Skeletal muscle satellite cell (primary cell): ENCODE data around the gene KRTAP1-4.
"Not testable (repeated sequence)": the region's sequence is repeated elsewhere in the genome, so short reads cannot be mapped to it uniquely, and the experiment has no call there.

Experiments used
- H3K27me3 ChIP-seq: 2 replicates; pipeline ENCODE4 v1.7.0; 2013; ENCODE audit warnings: low read length; ENCODE audit not compliant: control insufficient read depth, insufficient read depth
- H3K36me3 ChIP-seq: 2 replicates; pipeline ENCODE4 v1.7.0; 2013; ENCODE audit warnings: mild to moderate bottlenecking, control low read depth, low read length; ENCODE audit not compliant: insufficient read depth
- H3K4me1 ChIP-seq: 2 replicates; pipeline ENCODE4 v1.7.0; 2013; ENCODE audit warnings: low read length; ENCODE audit not compliant: control insufficient read depth, insufficient read depth
- H3K4me2 ChIP-seq: 2 replicates; pipeline ENCODE4 v1.7.0; 2013; ENCODE audit warnings: mild to moderate bottlenecking, low read length
- H3K4me3 ChIP-seq: 2 replicates; pipeline ENCODE4 v1.7.0; 2013; ENCODE audit warnings: low read length
- H3K9ac ChIP-seq: 2 replicates; pipeline ENCODE4 v1.7.0; 2013; ENCODE audit warnings: mild to moderate bottlenecking, low read depth, low read length, moderate library complexity
- H3K9me3 ChIP-seq: replicated peaks from 2 replicates; pipeline ENCODE4 v1.7.0; 2013; ENCODE audit warnings: mild to moderate bottlenecking, control low read depth, low read length

Gene KRTAP1-4

DNA sequence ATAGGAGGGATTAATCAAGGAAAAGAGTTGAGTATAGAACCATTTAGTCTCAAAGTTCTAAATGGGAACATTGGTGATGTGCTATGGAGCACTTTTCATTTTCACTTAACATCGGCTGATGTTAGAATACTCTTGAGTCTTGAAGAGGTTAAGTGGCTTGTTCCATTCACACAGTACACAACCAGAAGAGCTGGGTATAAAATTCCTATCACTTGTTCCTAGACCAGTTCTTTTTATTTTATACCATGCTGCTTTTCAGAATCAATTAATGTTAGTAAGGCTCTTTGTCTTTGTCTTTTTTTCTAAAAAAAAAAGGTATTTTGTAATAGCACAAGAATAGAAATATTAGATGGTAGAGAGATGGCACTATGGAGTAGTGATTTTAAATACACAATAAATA is 13.0 kb upstream of the KRTAP1-4 start:
- no peak overlapping the region for H3K9ac ChIP-seq
- no peak overlapping the region for H3K4me2 ChIP-seq
- H3K4me3 ChIP-seq: no peak overlapping the region
- H3K36me3 ChIP-seq: no peaks in the 10 kb centered on the region
- no peaks in the 10 kb centered on the region for H3K27me3 ChIP-seq
- H3K4me1 ChIP-seq: peaks cover 19% of the 10 kb centered on the region
- H3K9me3 ChIP-seq: no peaks in the 10 kb centered on the region

DNA sequence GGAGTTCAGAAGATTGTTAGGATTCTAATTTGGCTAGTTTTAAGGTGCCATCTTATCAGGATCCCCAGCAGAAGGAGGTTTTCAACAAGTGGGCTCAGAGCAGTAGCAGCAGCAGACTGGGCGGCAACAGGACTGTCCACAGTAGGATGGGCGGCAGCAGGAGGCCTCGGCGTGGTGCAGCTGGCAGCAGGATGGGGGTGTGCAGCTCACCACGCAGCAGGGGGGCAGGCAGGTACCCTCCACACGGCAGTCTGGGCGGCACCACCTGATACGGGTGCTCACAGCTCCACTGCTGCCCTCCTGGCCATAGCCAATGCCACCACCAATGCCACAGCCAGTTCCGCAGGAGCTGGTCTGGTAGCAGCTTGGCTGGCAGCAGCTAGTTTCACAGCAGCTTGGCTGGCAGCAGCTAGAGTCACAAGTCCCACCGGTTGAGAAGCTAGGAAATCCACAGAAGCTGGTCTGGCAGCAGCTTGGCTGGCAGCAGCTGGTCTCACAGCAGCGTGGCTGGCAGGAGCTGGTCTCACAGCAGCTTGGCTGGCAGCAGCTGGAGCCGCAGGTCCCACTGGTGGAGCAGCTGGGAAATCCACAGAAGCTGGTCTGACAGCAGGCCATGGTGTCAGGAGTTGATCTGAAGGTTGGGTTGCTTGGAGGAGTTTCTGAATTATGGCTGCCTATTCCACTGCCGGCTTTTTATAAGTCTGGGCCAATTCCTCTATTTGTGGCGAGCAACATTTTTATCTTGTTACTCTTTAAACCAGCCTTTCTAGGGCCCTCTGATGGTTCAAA is 11.0 kb upstream of the KRTAP1-4 start, which contains the start of gene KRTAP1-1:
KRTAP1-1 (minus strand) TSS at position 668 of the 789 bp plus-strand sequence; CDS start at position 615, 53 bp downstream.
- H3K4me2 ChIP-seq: peak within 1 kb of the TSS; percentile 65
- not testable (repeated sequence) for H3K27me3 ChIP-seq, H3K36me3 ChIP-seq, H3K9me3 ChIP-seq
- H3K4me3 ChIP-seq: peak within 1 kb of the TSS; percentile 44
- H3K4me1 ChIP-seq: peaks cover 14% of the 10 kb centered on the region
- peak within 1 kb of the TSS; percentile 59 for H3K9ac ChIP-seq

DNA sequence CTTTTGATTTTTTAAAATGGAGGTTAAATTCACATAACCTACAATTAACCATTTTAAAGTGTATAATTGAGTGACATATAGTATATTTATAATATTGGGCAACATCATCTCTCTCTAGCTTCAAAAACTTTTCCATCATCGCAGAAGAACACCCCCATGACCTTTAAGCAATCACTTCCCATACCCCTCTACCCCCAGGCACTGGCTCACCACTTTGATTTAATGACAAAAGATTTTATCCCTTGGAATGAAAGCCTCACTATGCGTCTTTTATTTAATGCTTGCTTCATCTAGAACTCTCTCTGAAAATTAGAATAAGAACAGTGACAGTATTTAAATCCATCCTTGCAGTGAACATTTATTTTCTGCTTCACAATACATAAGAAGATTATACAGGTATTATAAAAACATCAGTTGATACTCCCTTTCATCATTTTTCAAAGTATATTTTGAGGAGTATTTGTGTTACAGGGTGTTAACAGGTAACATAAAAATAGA is 7.9 kb upstream of the KRTAP1-4 start:
- Histone ChIP-seq H3K4me1 (peaks cover 14% of the 10 kb centered on the region), H3K4me3 (no peak overlapping the region), H3K27me3 (no peaks in the 10 kb centered on the region), H3K9me3 (no peaks in the 10 kb centered on the region), H3K4me2 (no peak overlapping the region), H3K9ac (no peak overlapping the region), H3K36me3 (no peaks in the 10 kb centered on the region)

DNA sequence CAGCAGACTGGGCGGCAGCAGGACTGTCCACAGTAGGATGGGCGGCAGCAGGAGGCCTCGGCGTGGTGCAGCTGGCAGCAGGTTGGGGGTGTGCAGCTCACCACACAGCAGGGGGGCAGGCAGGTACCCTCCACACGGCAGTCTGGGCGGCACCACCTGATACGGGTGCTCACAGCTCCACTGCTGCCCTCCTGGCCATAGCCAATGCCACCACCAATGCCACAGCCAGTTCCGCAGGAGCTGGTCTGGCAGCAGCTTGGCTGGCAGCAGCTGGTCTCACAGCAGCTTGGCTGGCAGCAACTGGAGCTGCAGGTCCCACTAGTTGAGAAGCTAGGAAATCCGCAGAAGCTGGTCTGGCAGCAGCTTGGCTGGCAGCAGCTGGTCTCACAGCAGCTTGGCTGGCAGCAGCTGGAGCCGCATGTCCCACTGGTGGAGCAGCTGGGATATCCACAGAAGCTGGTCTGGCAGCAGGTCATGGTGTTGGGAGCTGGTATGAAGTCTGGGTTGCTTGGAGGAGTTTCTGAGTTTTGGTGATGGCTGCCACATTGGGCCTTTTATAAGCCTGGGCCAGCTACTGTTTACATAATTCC is 4.4 kb upstream of the KRTAP1-4 start, which contains the start of gene KRTAP1-3:
KRTAP1-3 (minus strand) TSS at position 529 of the 590 bp plus-strand sequence; CDS start at position 476, 53 bp downstream.
- H3K9me3 ChIP-seq, H3K4me2 ChIP-seq, H3K9ac ChIP-seq, H3K4me1 ChIP-seq, H3K27me3 ChIP-seq, H3K36me3 ChIP-seq, H3K4me3 ChIP-seq: not testable (repeated sequence)

DNA sequence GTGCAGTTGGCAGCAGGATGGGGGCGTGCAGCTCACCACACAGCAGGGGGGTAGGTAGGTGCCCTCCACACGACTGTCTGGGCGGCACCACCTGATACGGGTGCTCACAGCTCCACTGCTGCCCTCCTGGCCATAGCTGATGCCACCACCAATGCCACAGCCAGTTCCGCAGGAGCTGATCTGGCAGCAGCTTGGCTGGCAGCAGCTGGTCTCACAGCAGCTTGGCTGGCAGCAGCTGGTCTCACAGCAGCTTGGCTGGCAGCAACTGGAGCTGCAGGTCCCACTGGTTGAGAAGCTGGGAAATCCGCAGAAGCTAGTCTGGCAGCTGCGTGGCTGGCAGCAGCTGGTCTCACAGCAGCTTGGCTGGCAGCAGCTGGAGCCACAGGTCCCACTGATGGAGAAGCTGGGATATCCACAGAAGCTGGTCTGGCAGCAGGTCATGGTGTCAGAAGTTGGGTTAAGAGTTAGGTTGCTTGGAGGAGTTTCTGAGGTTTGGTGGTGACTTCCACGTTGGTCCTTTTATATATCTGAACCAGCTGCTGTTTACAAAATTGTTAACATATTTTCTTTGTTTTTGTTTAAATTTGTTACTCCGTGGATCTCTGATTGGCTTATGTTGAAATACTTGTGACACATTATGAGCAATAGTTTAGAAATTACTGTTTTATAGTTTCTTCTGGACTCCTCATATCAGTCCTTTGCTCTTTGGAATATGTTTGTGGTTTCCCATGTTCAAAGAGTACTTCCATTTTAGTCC is 3.1 kb downstream of the KRTAP1-4 start, which contains the start of gene KRTAP1-5:
KRTAP1-5 (minus strand) TSS at position 494 of the 757 bp plus-strand sequence; CDS start at position 441, 53 bp downstream.
- Histone ChIP-seq H3K4me2 (peak within 1 kb of the TSS; percentile 67), H3K9me3 (no peaks in the 10 kb centered on the region), H3K36me3 (no peaks in the 10 kb centered on the region), H3K4me3 (peak within 1 kb of the TSS; percentile 51), H3K27me3 (no peaks in the 10 kb centered on the region), H3K9ac (peak within 1 kb of the TSS; percentile 47), H3K4me1 (peaks cover 18% of the 10 kb centered on the region)

DNA sequence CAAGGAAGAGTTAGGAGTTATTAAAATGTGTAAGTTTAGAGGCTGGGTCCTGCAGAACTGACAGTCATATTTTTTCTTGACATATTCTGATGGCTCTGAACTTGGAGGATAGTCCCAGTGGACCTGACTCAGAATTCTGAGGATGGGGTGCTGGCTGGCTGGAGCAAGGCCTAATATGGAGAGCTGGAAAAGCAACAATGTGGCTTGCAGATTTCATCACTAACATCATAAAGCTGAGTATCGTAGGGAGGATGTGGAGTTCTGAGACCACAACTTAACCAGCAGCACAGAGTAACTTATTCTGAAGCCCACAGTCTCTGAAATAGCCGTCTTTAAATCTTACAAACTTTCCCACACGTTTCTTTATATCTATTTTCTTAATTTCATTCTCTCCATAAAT is 5.3 kb downstream of the KRTAP1-4 start:
- Histone ChIP-seq H3K9me3 (no peaks in the 10 kb centered on the region), H3K4me2 (no peak overlapping the region), H3K36me3 (no peaks in the 10 kb centered on the region), H3K27me3 (no peaks in the 10 kb centered on the region), H3K9ac (no peak overlapping the region), H3K4me1 (peaks cover 18% of the 10 kb centered on the region), H3K4me3 (no peak overlapping the region)

DNA sequence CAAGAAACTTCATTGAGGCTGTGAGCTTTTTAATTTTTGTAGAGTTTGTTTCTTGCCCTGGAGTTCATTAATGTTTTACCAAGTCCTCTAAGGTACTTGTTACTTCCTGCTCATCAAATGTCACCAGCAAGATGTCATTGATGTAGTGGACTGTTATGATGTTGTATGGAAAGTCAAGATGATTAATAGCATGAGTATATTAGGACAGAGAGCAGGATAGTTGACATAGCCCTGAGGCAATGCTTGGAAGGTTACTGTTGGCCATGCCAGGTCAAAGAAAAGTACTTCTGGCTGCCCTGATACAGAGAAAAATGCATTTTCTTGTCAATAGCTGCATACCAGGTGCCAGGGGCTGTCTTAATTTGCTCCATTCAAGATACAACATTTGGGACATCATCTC is 9.7 kb downstream of the KRTAP1-4 start:
- H3K4me3 ChIP-seq: no peak overlapping the region
- H3K27me3 ChIP-seq: no peaks in the 10 kb centered on the region
- H3K4me1 ChIP-seq: no peaks in the 10 kb centered on the region

DNA sequence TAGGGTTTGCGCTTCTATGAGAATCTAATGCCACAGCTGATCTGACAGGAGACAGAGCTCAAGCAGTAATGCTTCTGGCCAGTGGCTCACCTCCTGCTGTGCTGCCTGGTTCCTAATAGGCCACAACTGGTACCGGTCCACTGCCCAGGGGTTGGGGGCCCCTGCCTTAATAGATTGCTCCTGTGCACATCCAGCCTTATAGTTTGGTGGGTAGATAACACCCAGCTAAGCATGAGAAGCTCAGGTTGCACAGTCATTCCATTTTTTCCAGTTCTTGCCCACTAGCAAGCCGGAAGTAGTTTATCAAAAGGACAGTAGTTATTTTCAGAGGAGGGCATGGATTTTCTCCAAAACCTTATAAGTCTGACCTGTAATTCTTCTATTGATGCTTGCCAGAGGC is 10.6 kb downstream of the KRTAP1-4 start:
- H3K4me3 ChIP-seq: no peak overlapping the region
- H3K9me3 ChIP-seq: no peaks in the 10 kb centered on the region

More for the DNA sequence above, 9.7 kb downstream of the KRTAP1-4 start:
- H3K9me3 ChIP-seq: no peaks in the 10 kb centered on the region
- H3K9ac ChIP-seq: no peak overlapping the region
- no peak overlapping the region for H3K4me2 ChIP-seq
- no peaks in the 10 kb centered on the region for H3K36me3 ChIP-seq

DNA sequence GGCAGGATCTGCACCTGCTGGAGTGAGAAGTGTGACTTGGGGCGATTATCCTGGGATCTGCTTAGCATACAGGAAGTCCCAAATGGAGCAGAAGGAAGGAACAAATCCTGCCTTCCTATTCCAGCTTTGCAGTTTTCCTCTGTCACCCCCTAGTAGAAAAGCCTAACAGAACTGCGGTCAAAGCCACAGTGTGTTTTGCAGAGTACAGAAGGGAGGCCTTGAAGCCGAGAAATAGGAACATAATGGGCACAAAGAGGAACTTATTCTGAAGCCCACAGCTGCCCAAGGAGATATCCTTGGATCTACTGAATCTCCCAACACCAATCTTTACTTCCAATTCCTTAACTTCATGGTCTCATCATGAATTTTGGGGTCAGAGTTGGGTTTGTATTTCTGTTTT is 11.5 kb downstream of the KRTAP1-4 start:
- H3K4me3 ChIP-seq: no peak overlapping the region
- peaks cover 3% of the 10 kb centered on the region for H3K4me1 ChIP-seq
- H3K4me2 ChIP-seq: no peak overlapping the region
- H3K9me3 ChIP-seq: no peaks in the 10 kb centered on the region
- H3K9ac ChIP-seq: no peak overlapping the region
- no peaks in the 10 kb centered on the region for H3K27me3 ChIP-seq
- no peaks in the 10 kb centered on the region for H3K36me3 ChIP-seq

More for the DNA sequence above, 10.6 kb downstream of the KRTAP1-4 start:
- H3K4me2 ChIP-seq: no peak overlapping the region
- no peaks in the 10 kb centered on the region for H3K36me3 ChIP-seq
- no peak overlapping the region for H3K9ac ChIP-seq
- H3K27me3 ChIP-seq: no peaks in the 10 kb centered on the region
- H3K4me1 ChIP-seq: no peaks in the 10 kb centered on the region

DNA sequence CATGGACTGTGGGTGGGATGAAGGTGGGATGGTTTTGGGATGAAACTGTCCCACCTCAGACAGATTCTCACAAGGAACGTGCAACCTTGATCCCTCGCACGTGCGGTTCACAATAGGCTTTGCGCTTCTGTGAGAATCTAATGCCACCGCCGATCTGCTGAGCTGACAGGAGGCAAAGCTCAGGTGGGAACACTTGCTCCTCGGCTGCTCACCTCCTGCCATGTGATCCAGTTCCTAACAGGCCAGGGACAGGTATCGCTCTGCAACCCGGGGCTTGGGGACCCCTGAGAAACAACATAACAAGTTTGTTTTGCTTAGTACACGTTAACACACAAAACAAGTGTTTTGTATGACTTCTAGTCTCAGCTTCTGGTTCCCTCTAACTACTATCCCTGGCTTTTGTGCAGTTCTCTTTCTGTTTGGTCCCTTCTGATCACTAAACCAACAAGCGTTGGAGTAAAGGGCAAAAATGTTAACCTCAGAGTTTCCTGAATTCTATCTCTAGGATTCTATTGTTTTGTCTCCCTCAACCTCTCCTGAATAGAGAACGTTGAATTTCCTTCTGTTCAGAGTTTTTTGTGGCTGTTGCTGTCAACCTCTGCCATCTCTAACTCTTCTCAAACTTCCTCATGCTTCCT is 13.3 kb downstream of the KRTAP1-4 start:
- Histone ChIP-seq H3K9me3 (no peaks in the 10 kb centered on the region), H3K9ac (no peak overlapping the region), H3K4me2 (no peak overlapping the region), H3K4me3 (no peak overlapping the region), H3K4me1 (peaks cover 10% of the 10 kb centered on the region), H3K27me3 (no peaks in the 10 kb centered on the region), H3K36me3 (no peaks in the 10 kb centered on the region)

DNA sequence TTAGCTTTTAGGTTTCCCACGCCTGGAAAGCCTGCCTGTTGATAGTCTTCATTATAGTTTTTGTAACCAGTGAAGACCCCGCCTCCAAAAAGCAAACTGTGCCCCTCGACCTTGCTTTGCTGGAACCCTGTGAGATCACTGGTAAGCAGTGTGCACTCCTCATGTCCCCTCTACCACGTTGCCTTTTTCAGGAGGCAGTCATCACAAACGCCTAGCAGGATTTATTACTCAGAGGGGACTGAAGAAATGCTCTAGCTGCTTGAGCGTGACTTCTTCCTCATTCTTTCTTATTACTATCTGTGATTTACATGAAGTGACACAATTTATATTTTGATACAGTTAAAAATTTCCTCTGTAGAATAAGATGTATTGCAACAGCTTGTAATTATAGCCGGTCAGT is 14.5 kb downstream of the KRTAP1-4 start:
- Histone ChIP-seq H3K9me3 (no peaks in the 10 kb centered on the region), H3K4me1 (peaks cover 10% of the 10 kb centered on the region), H3K36me3 (no peaks in the 10 kb centered on the region), H3K27me3 (no peaks in the 10 kb centered on the region), H3K4me2 (no peak overlapping the region), H3K9ac (no peak overlapping the region), H3K4me3 (no peak overlapping the region)
